Stomach (tissue), 9 donors: Measurements from ENCODE around the gene AK9. TPM values are rescaled to one million over a fixed set of nuclear protein-coding genes. Genes with fewer than 3 reads are reported as not detected.

ENCODE experiments used
- DNase-seq, 2 donors: peaks; one replicate each; pipeline versions ENCODE4 v3.0.0 to v3.0.0-alpha.2; 2013 to 2019
- H3K27ac ChIP-seq, 5 donors: fragments of 200-600 bp in 4 of 5; sonication (generic) in 4 of 5; one replicate each; pipeline ENCODE4 v1.5.1; 2013 to 2019; ENCODE audit warnings: mild to moderate bottlenecking in 1 of 5, moderate library complexity in 1 of 5
- H3K27me3 ChIP-seq, 3 donors: fragments of 200-600 bp; sonication (generic); one replicate each; pipeline ENCODE4 v1.5.1; 2017 to 2019; ENCODE audit warnings: mixed run types in 1 of 3
- H3K36me3 ChIP-seq, 4 donors: fragments of 200-600 bp; sonication (generic); 1 replicate in 3 of 4; 2 replicates in 1 of 4; pipeline ENCODE4 v1.5.1; 2016 to 2019
- H3K4me1 ChIP-seq, 4 donors: fragments of 200-600 bp; sonication (generic); one replicate each; pipeline ENCODE4 v1.5.1; 2016 to 2019
- H3K4me3 ChIP-seq, 4 donors: fragments of 200-600 bp; sonication (generic) in 3 of 4; one replicate each; pipeline ENCODE4 v1.5.1; 2016 to 2019; ENCODE audit warnings: mild to moderate bottlenecking in 1 of 4
- H3K9me3 ChIP-seq, 4 donors: fragments of 200-600 bp; sonication (generic); one replicate each; pipeline ENCODE4 v1.5.1; 2016 to 2019
- EP300 ChIP-seq: sonication (generic); formaldehyde crosslinking; IDR thresholded peaks from one replicate; pipeline ENCODE4 v1.6.1; 2017; ENCODE audit warnings: antibody characterized with exemption
- POLR2A ChIP-seq, 4 donors: fragments of 450-650 bp; IDR thresholded peaks; one replicate each; pipeline ENCODE4 v1.6.1; 2016; ENCODE audit warnings: antibody characterized with exemption in 4 of 4, control low read depth in 2 of 4, mild to moderate bottlenecking in 1 of 4, moderate library complexity in 1 of 4
- POLR2AphosphoS5 ChIP-seq, 3 donors: sonication (generic); formaldehyde crosslinking; IDR thresholded peaks; one replicate each; pipeline ENCODE4 v1.6.1; 2016; ENCODE audit warnings: antibody characterized with exemption in 3 of 3
- WGBS, 5 donors: extraction: QIAGEN DNeasy Blood & Tissue Kit in 3 of 5; methylation state at CpG; one replicate each; pipeline versions ENCODE4 v1.1.5 to v1.1.7; 2013 to 2018; 5-methylcytosine and 5-hydroxymethylcytosine counted together
- intact Hi-C: fragments of 100-400 bp; cut with DNase I; formaldehyde crosslinking; loops from one replicate; pipeline ENCODE4 v1.15.1; 2023; ENCODE audit warnings: low total_unique reads
- polyA plus RNA-seq, 3 donors: library from polyadenylated mRNA; stranded (reverse); fragments of 200-250 nt; gene quantifications; one replicate each; pipeline ENCODE4 v1.2.3, GENCODE V29; 2013
- total RNA-seq, 5 donors: library from RNA; depleted of rRNA; stranded (reverse); fragments of >200 nt; gene quantifications; one replicate each; pipeline versions ENCODE4 v1.1.0 to v1.2.3, GENCODE V29; 2014 to 2016
- TF ChIP-seq, protein P1 (sequence below), 7 experiments: fragments of 450-650 bp in 4 of 7; fragments of 200-600 bp in 3 of 7; sonication (generic) in 3 of 7; IDR thresholded peaks; one replicate each; pipeline ENCODE4 v1.5.1; 2016 to 2019; ENCODE audit warnings: antibody characterized with exemption in 7 of 7, control low read depth in 2 of 7, mild to moderate bottlenecking in 1 of 7
- donor health status: healthy with polysubstance abuse.
- donor health status: Bipolar disorder and iron deficiency.
- donor health status: healthy.

The AK9 gene
- total and polyA plus RNA-seq, 8 donors, result 3.8 to 20.3 (median 9.1) TPM

DNA sequence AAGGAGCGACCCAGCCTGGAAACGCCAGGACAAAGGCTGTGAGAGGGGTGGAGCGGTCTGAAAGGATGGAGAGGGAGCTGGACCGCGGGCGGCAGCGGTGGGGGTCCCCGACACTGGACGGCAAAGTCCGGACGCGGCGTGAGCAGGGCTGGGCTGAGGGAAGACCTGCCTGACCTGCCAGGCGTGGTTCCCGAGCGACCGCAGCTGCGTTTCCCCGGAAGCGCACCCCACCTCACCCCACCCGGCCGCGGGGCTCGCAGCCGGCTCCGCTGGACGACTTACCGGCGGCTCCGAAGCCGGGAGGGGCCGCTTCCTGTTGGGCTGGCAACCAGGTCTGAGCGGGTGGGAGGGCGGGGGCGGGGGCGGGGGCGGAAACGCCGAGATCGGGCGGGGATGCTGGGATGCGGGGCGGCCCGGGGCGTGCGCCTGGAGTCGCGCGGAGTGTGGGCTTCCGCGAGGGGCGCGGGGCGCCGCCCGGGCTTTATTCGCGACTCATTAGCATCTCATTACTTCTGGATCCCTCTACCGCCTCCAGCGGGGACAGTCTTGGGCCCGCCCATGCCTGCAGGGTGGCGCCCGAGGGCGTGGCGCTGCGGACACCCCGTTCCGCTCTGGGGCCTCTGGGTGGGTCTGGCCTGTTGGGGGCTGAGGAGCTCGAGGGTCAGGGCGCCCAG lies 235.4 kb downstream of the AK9 start, which contains the start of gene MICAL1:
MICAL1 (minus strand) TSS at position 336 of the 674 bp plus-strand sequence. CDS start 1,576 bp downstream, outside the sequence.
- Histone ChIP-seq H3K9me3 (no peaks in the 10 kb centered on the region), H3K27me3 (no peaks in the 10 kb centered on the region), H3K27ac (peak within 1 kb of the TSS; percentile 85 to 92 (median 88)), H3K4me3 (peak within 1 kb of the TSS; percentile 65 to 71 (median 66)), H3K4me1 (peaks cover 33 to 71% (median 39%) of the 10 kb centered on the region in 4 donors), H3K36me3 (peaks cover 10 to 23% (median 16%) of the 10 kb centered on the region in 4 donors)
- WGBS, 5 donors, result 0 to 2% (median 1%) methylated on average over 26 to 70 of the region's 70 CpGs
- intact Hi-C loops, result no loop called here
- TF ChIP-seq EP300 (no peak), POLR2AphosphoS5 (IDR thresholded peaks at IDR 0.05) (peak in 2 of 3 donors; percentile 60 to 66), POLR2A (IDR thresholded peaks at IDR 0.05) (no peak)
- TF ChIP-seq, protein P1, sequence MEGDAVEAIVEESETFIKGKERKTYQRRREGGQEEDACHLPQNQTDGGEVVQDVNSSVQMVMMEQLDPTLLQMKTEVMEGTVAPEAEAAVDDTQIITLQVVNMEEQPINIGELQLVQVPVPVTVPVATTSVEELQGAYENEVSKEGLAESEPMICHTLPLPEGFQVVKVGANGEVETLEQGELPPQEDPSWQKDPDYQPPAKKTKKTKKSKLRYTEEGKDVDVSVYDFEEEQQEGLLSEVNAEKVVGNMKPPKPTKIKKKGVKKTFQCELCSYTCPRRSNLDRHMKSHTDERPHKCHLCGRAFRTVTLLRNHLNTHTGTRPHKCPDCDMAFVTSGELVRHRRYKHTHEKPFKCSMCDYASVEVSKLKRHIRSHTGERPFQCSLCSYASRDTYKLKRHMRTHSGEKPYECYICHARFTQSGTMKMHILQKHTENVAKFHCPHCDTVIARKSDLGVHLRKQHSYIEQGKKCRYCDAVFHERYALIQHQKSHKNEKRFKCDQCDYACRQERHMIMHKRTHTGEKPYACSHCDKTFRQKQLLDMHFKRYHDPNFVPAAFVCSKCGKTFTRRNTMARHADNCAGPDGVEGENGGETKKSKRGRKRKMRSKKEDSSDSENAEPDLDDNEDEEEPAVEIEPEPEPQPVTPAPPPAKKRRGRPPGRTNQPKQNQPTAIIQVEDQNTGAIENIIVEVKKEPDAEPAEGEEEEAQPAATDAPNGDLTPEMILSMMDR (IDR thresholded peaks at IDR 0.05), result peak in 3 of 7 experiments; percentile 26 to 45 (median 35)
- peak; percentile 82 to 92 for DNase-seq

DNA sequence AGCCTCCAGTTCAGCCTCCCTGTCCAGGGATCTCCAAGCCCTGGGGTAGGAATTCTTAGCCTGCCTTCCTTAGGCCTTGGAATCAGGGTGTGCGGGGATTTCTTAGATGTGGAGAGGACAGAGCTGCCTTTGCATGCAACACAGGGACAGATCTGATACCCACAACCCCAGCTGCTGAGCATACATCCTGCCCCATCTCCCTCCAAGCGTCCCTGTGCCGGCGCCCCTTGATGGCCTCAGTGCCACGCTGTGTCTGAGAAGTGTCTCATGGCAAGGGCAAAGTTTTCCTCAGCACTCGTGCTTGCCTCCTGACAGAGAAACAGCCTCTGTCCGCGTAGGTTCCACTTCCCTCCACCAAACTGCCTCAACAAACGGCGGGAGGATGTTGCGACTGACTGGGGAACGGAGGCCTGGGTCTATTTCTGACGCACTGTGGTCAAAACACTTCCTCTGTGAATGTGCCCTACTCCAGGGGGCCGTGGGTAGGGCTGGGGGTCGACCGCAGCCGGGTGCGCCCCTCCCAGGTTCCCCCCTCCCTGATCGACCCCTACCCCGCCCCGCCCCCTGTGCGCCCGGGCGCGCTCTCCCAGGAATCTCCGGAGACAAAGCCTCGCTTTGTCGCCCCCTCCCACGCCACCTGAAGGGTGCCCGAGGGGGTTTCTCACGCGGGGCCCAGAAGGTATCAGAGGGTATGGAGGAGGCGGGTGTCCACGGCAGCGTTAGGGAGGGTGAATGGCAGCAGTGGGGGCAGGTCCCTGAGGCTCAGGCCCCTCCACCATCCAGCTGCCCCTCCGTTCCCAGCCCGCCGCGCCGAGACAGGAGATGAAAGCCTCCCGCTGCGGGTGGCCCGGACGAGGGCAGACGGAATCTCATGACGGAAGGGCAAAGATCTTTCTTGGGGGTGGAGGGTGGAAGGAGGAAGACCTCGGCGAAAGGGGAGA lies 236.2 kb downstream of the AK9 start:
- DNase-seq, result peak; percentile 58 to 82
- Histone ChIP-seq H3K36me3 (peaks cover 10 to 23% (median 16%) of the 10 kb centered on the region in 4 donors), H3K4me3 (peak overlapping the region; percentile 65 to 71 (median 66)), H3K4me1 (peaks cover 30 to 65% (median 37%) of the 10 kb centered on the region in 4 donors), H3K27ac (peak overlapping the region; percentile 82 to 89 (median 86)), H3K9me3 (no peaks in the 10 kb centered on the region), H3K27me3 (no peaks in the 10 kb centered on the region)
- TF ChIP-seq, protein P1 (IDR thresholded peaks at IDR 0.05), result no peak
- TF ChIP-seq POLR2AphosphoS5 (IDR thresholded peaks at IDR 0.05), result peak in 2 of 3 donors; percentile 34 to 62
- WGBS, 5 donors, result 6 to 12% (median 9%) methylated on average over 39 to 48 of the region's 48 CpGs
- intact Hi-C loops, result no loop called here

DNA sequence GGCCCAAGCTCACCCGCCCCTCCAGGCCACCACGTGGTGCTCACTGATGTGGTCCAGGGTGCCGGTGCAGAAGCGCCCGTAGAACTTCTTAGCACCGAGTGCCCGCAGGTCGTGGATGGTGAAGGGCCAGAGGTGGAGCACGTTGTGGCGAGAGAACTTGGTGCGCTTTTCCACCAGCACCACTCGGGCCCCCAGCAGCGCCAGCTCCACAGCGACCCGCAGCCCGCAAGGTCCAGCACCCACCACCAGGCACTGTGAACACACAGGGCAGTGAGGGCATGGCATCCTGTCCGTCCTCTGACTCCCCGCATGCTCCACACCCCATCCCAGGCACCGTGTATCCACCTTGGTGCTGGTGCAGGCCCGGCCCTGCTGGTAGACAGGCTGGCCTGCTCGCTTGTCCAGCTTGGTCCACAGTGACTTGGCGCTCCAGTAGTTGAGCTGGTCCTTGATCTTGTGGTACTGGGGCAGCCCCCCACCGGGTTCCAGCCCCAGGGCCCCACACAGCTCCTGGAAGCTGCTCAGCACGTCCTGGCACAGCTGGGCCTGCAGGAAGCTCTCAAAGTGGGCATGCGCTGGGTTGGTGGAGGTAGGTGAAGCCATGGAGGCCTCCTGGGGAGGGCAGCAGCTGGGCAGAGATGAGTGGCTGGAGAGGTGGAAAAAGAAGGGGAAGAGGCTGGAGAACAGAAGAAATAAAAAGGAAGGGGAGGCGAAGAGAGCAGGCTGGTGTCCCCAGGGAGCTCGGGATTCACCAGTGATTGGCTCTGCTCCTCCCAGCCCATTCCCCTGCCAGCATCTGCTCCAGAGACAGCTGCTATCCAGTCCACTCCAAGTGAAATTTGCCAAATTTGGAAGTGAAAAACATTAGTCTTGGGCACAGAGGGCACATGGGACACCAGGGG lies 237.2 kb downstream of the AK9 start:
- DNase-seq, result peak in 1 of 2 donors; percentile 66
- H3K27ac ChIP-seq, result peak overlapping the region in 4 of 5 donors; percentile 85 to 89 (median 87)
- intact Hi-C loops, result no loop called here

More for the DNA sequence above, 237.2 kb downstream of the AK9 start:
- no peaks in the 10 kb centered on the region for H3K27me3 ChIP-seq
- peak overlapping the region in 3 of 4 donors; percentile 65 to 71 (median 65) for H3K4me3 ChIP-seq
- 87 to 94% (median 92%) methylated on average over 14 to 27 of the region's 27 CpGs for WGBS, 5 donors
- H3K36me3 ChIP-seq, result peaks cover 10 to 24% (median 16%) of the 10 kb centered on the region in 4 donors
- no peaks in the 10 kb centered on the region for H3K9me3 ChIP-seq
- H3K4me1 ChIP-seq, result peaks cover 30 to 57% (median 37%) of the 10 kb centered on the region in 4 donors
- TF ChIP-seq POLR2A (IDR thresholded peaks at IDR 0.05) (no peak), EP300 (no peak), POLR2AphosphoS5 (IDR thresholded peaks at IDR 0.05) (no peak)
- TF ChIP-seq, protein P1 (IDR thresholded peaks at IDR 0.05), result no peak
